Activated gamma-delta T cell (primary cell): ENCODE measurements around the gene TMEM214.

Source experiments
- DNase-seq: peaks from one replicate; lab custom pipeline; 2025; lab: John Stamatoyannopoulos, UW

The TMEM214 gene

GRCh38 chr2:27010139-27010538, 22.6 kb upstream of the TMEM214 start:
- DNase-seq = no peak

GRCh38 chr2:27013738-27014137, 19.0 kb upstream of the TMEM214 start:
- DNase-seq = no peak

- DNase-seq = no peak
Observed at GRCh38 chr2:27014771-27015433, 17.9 kb upstream of the TMEM214 start.

- DNase-seq = no peak
Observed at GRCh38 chr2:27016801-27017325, 15.9 kb upstream of the TMEM214 start.

- DNase-seq = no peak
Observed at GRCh38 chr2:27018142-27018541, 14.6 kb upstream of the TMEM214 start.

GRCh38 chr2:27019459-27019858, 13.3 kb upstream of the TMEM214 start:
- DNase-seq = no peak

GRCh38 chr2:27019931-27020855, 12.6 kb upstream of the TMEM214 start:
- no peak for DNase-seq

GRCh38 chr2:27021253-27022049, 11.3 kb upstream of the TMEM214 start:
- no peak for DNase-seq

GRCh38 chr2:27023740-27024139, 9.0 kb upstream of the TMEM214 start:
- no peak for DNase-seq

GRCh38 chr2:27024188-27024587, 8.6 kb upstream of the TMEM214 start:
- no peak for DNase-seq

- DNase-seq = no peak
Observed at GRCh38 chr2:27024812-27025211, 8.0 kb upstream of the TMEM214 start.

- DNase-seq = no peak
Observed at GRCh38 chr2:27025281-27025800, 7.4 kb upstream of the TMEM214 start.

- DNase-seq = no peak
Observed at GRCh38 chr2:27025861-27026851, 6.6 kb upstream of the TMEM214 start.

GRCh38 chr2:27027211-27027651, 5.5 kb upstream of the TMEM214 start:
- DNase-seq = no peak

- no peak for DNase-seq
Observed at GRCh38 chr2:27029051-27029450, 3.7 kb upstream of the TMEM214 start.

- DNase-seq = no peak
Observed at GRCh38 chr2:27033253-27033852, 588 bp downstream of the TMEM214 start.

GRCh38 chr2:27038012-27038411, 5.2 kb downstream of the TMEM214 start:
- DNase-seq = no peak

- no peak for DNase-seq
Observed at GRCh38 chr2:27038631-27039339, 6.0 kb downstream of the TMEM214 start.

- DNase-seq = no peak
Observed at GRCh38 chr2:27039426-27039825, 6.7 kb downstream of the TMEM214 start.

GRCh38 chr2:27039871-27040270, 7.1 kb downstream of the TMEM214 start:
- no peak for DNase-seq
